ENCODE results near the gene TTLL7. TPM values are rescaled to one million over a fixed set of nuclear protein-coding genes. Genes with fewer than 3 reads are reported as not detected.

Gene TTLL7
- total RNA-seq, 1 experiment from 2014 or later, result 6.6 TPM

- Histone ChIP-seq H2BK5ac (ENCODE audit: insufficient read length, low read length) (no peak overlapping the region), H4K91ac (ENCODE audit: insufficient read length, low read depth, low read length) (no peak overlapping the region), H2AFZ (ENCODE audit: low read length) (no peak overlapping the region), H3K9me3 (ENCODE audit: control insufficient read depth, low read depth, low read length) (no peaks in the 10 kb centered on the region), H3K4me1 (ENCODE audit: insufficient read depth, low read length) (no peaks in the 10 kb centered on the region), H4K5ac (ENCODE audit: insufficient read length, low read depth, low read length) (no peak overlapping the region), H3K27me3 (ENCODE audit: insufficient read depth, low read length) (peaks cover 41% of the 10 kb centered on the region), H3K56ac (ENCODE audit: insufficient read length, low read depth, low read length) (no peak overlapping the region), H3K4ac (ENCODE audit: low read depth, low read length) (no peak overlapping the region), H3K18ac (ENCODE audit: insufficient read length, low read depth, low read length) (no peak overlapping the region), H3K4me2 (ENCODE audit: insufficient read depth, insufficient read length, low read length) (no peak overlapping the region), H3K79me1 (ENCODE audit: insufficient read depth, low read depth, low read length, poor library complexity, severe bottlenecking) (no peaks in the 10 kb centered on the region), H3K9ac (ENCODE audit: extremely low read depth, insufficient read length, low read length) (no peak overlapping the region), H2BK15ac (ENCODE audit: low read depth, low read length) (no peak overlapping the region), H3K27ac (ENCODE audit: insufficient read length, low read depth, low read length) (no peak overlapping the region), H3K23me2 (ENCODE audit: insufficient read length, low read depth, low read length, poor library complexity, severe bottlenecking) (no peaks in the 10 kb centered on the region), H2BK12ac (ENCODE audit: insufficient read length, low read depth, low read length) (no peak overlapping the region), H3K14ac (ENCODE audit: insufficient read depth, low read length) (no peak overlapping the region), H3K23ac (ENCODE audit: insufficient read length, low read depth, low read length) (no peak overlapping the region), H3K79me2 (ENCODE audit: insufficient read depth, low read length) (no peaks in the 10 kb centered on the region), H2AK5ac (ENCODE audit: insufficient read length, low read length) (no peak overlapping the region), H4K8ac (replicated peaks; ENCODE audit: insufficient read length, low read depth, low read length) (no peak overlapping the region), H3T11ph (ENCODE audit: low read length) (no peak overlapping the region), H4K20me1 (ENCODE audit: control insufficient read depth, insufficient read depth, insufficient read length) (no peaks in the 10 kb centered on the region), H2BK120ac (ENCODE audit: low read depth, low read length, poor library complexity, severe bottlenecking) (no peak overlapping the region), H2BK20ac (ENCODE audit: low read depth, low read length, poor library complexity, severe bottlenecking) (no peak overlapping the region)
- H3K4me1 Mint-ChIP-seq, result no peaks in the 10 kb centered on the region
- no peak for TF ChIP-seq CTCF (conservative IDR thresholded peaks at IDR 0.05)
- H3K27ac Mint-ChIP-seq, result no peak overlapping the region
- no peak for DNase-seq
- H3K27me3 Mint-ChIP-seq (ENCODE audit: low read depth), result peaks cover 96% of the 10 kb centered on the region
- peaks cover 19 to 21% of the 10 kb centered on the region in 2 experiments for H3K9me3 Mint-ChIP-seq
- WGBS (ENCODE audit: extremely low coverage, insufficient read length, low lambda C conversion rate), result no CpG with 5 or more reads among the region's 3 CpGs
- no peak overlapping the region for H3K4me3 Mint-ChIP-seq
- peaks cover 0 to 7% (median 0%) of the 10 kb centered on the region in 3 experiments; a peak in 2 of 7 replicates for H3K36me3 Mint-ChIP-seq (ENCODE audit: insufficient read depth in 1 of 3, low read depth in 3 of 3)
Observed at GRCh38 chr1:84025966-84026365, 27.0 kb upstream of the TTLL7 start.
